Sigmoid colon (tissue), 4 donors: ENCODE measurements around the gene BEST3.

ENCODE experiments used
- EP300 ChIP-seq, 4 donors: sonication (generic); formaldehyde crosslinking; IDR thresholded peaks; one replicate each; pipeline ENCODE4 v1.6.1; 2017; ENCODE audit warnings: antibody characterized with exemption in 4 of 4
- POLR2A ChIP-seq, 2 donors: fragments of 450-650 bp; IDR thresholded peaks; one replicate each; pipeline ENCODE4 v1.6.1; 2016; ENCODE audit warnings: antibody characterized with exemption in 2 of 2, mild to moderate bottlenecking in 2 of 2, moderate library complexity in 2 of 2
- POLR2AphosphoS5 ChIP-seq, 4 donors: sonication (generic); formaldehyde crosslinking; IDR thresholded peaks; one replicate each; pipeline ENCODE4 v1.6.1; 2017; ENCODE audit warnings: antibody characterized with exemption in 4 of 4
- TF ChIP-seq, protein P1 (sequence below), 4 experiments: fragments of 450-650 bp in 3 of 4; fragments of 200-600 bp in 1 of 4; IDR thresholded peaks; one replicate each; pipeline ENCODE4 v1.5.1; 2016 to 2019; ENCODE audit warnings: antibody characterized with exemption in 4 of 4, mild to moderate bottlenecking in 3 of 4, moderate library complexity in 2 of 4

DNA sequence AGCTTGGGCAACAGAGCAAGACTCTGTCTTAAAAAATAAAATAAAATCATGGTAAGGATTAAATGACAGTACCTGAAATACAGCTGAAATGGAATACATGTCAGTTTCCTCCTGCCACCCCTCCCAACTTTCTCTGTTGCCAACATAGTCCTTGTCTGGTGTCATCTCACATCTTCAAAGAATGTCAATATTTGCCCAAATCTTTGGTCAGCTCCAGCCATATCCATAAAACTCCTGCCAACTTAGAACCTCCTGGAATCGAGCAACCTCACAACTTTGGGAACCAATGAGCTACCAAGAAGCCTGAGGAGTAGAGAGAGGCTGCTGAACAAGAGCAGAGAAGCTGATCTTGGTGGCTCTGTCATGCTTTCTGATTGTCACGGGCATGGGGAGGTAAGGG is 77.6 kb downstream of the BEST3 start:
- TF ChIP-seq, protein P1, sequence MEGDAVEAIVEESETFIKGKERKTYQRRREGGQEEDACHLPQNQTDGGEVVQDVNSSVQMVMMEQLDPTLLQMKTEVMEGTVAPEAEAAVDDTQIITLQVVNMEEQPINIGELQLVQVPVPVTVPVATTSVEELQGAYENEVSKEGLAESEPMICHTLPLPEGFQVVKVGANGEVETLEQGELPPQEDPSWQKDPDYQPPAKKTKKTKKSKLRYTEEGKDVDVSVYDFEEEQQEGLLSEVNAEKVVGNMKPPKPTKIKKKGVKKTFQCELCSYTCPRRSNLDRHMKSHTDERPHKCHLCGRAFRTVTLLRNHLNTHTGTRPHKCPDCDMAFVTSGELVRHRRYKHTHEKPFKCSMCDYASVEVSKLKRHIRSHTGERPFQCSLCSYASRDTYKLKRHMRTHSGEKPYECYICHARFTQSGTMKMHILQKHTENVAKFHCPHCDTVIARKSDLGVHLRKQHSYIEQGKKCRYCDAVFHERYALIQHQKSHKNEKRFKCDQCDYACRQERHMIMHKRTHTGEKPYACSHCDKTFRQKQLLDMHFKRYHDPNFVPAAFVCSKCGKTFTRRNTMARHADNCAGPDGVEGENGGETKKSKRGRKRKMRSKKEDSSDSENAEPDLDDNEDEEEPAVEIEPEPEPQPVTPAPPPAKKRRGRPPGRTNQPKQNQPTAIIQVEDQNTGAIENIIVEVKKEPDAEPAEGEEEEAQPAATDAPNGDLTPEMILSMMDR (IDR thresholded peaks at IDR 0.05) = no peak
- TF ChIP-seq POLR2AphosphoS5 (IDR thresholded peaks at IDR 0.05) (no peak), POLR2A (IDR thresholded peaks at IDR 0.05) (no peak), EP300 (IDR thresholded peaks at IDR 0.05) (no peak)
